ELR (cell line): ENCODE data around the gene LIMA1.

Experiments
- DNase-seq: peaks from one replicate; pipeline ENCODE4 v3.0.0-alpha.2; 2015; ENCODE audit warnings: low read depth

Gene LIMA1

GRCh38 chr12:50217202-50217601 is 66.1 kb downstream of the LIMA1 start:
- DNase-seq = no peak

GRCh38 chr12:50215033-50215432 is 68.3 kb downstream of the LIMA1 start:
- peak; percentile 54 for DNase-seq

- DNase-seq = no peak
These were observed 69.3 kb downstream of the LIMA1 start for GRCh38 chr12:50214018-50214417.

GRCh38 chr12:50213439-50213838 is 69.9 kb downstream of the LIMA1 start:
- peak; percentile 40 for DNase-seq

GRCh38 chr12:50212071-50212467 is 71.3 kb downstream of the LIMA1 start:
- no peak for DNase-seq

GRCh38 chr12:50211392-50212070 is 71.8 kb downstream of the LIMA1 start:
- DNase-seq = peak; percentile 49

GRCh38 chr12:50207424-50207823 is 75.9 kb downstream of the LIMA1 start:
- DNase-seq = no peak

- no peak for DNase-seq
These were observed 77.7 kb downstream of the LIMA1 start for GRCh38 chr12:50205648-50206047.

GRCh38 chr12:50203691-50204090 is 79.6 kb downstream of the LIMA1 start:
- DNase-seq = peak; percentile 50

GRCh38 chr12:50201987-50202521 is 81.3 kb downstream of the LIMA1 start:
- DNase-seq = peak; percentile 99

GRCh38 chr12:50200552-50201273 is 82.6 kb downstream of the LIMA1 start:
- DNase-seq = peak; percentile 84

- DNase-seq = no peak
These were observed 84.5 kb downstream of the LIMA1 start for GRCh38 chr12:50198829-50199228.

- no peak for DNase-seq
These were observed 86.0 kb downstream of the LIMA1 start for GRCh38 chr12:50197297-50197727.

- DNase-seq = no peak
These were observed 86.8 kb downstream of the LIMA1 start for GRCh38 chr12:50196537-50196936.

GRCh38 chr12:50195832-50196231 is 87.5 kb downstream of the LIMA1 start:
- DNase-seq = no peak

GRCh38 chr12:50192908-50193307 is 90.4 kb downstream of the LIMA1 start:
- peak; percentile 86 for DNase-seq

- no peak for DNase-seq
These were observed 91.1 kb downstream of the LIMA1 start for GRCh38 chr12:50192236-50192635.

- no peak for DNase-seq
These were observed 92.5 kb downstream of the LIMA1 start for GRCh38 chr12:50190859-50191258.

GRCh38 chr12:50188875-50189575 is 94.3 kb downstream of the LIMA1 start:
- no peak for DNase-seq

- DNase-seq = peak; percentile 53
These were observed 95.0 kb downstream of the LIMA1 start for GRCh38 chr12:50188241-50188781.

- DNase-seq = peak; percentile 88
These were observed 96.0 kb downstream of the LIMA1 start for GRCh38 chr12:50187084-50187900.

- DNase-seq = peak; percentile 61
These were observed 96.6 kb downstream of the LIMA1 start for GRCh38 chr12:50186681-50187080.
